Measurements from ENCODE around the gene ALKBH3. TPM values are rescaled to one million over a fixed set of nuclear protein-coding genes. Genes with fewer than 3 reads are reported as not detected.

ALKBH3 gene
- total and polyA plus RNA-seq, 2 of the 13 experiments (the other 11 are each of a cell fraction or from before 2014, with no cell fraction given), result 17.8 to 36.1 TPM

DNA sequence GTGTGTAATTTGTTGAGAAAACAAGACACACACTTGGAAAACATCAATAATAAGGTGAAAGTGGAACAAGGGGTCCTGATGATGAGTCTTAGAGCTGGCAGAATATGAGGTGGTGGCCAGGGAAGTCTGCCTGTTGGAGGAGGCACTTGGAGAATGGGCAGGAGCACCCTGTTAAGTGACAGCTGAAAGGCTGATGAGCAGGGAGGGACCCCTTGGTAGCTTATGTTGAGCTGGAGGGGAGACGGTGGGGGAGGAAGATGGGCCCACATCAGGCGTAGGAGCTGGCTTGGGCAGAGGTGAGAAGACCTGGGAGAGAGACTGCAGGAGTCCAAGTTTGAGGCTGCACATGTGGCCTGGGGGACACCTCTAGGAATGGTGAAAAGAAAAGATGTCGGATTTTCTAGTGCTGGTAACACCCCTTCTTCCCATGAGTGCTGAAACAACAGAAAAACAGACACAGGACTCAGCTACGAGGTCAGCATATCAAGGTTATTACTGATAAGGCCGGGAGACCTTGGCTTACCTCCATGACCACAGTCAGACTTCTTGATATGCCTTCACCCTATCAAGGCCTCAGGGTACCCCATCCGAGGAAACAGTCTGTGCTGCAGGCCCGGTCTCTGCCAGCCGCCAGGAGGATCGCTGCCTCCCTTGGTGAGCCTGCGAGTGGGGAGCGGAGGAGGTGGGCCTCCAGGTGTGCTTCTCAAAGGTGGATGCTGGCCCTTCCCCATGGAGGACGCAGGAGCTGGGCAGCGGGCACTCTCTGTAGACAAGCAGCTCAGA lies 47.5 kb downstream of the ALKBH3 start (continued):
- no peak for TF ChIP-seq ELF1 (CRISPR knock-in tag; IDR thresholded peaks at IDR 0.05)
- TF ChIP-seq, protein P1, sequence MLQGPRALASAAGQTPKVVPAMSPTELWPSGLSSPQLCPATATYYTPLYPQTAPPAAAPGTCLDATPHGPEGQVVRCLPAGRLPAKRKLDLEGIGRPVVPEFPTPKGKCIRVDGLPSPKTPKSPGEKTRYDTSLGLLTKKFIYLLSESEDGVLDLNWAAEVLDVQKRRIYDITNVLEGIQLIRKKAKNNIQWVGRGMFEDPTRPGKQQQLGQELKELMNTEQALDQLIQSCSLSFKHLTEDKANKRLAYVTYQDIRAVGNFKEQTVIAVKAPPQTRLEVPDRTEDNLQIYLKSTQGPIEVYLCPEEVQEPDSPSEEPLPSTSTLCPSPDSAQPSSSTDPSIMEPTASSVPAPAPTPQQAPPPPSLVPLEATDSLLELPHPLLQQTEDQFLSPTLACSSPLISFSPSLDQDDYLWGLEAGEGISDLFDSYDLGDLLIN (CRISPR knock-in tag; IDR thresholded peaks at IDR 0.05; ENCODE audit: borderline replicate concordance), result no peak
- TF ChIP-seq REL (CRISPR knock-in tag; conservative IDR thresholded peaks at IDR 0.05), result no peak
- no peak for TF ChIP-seq ZNF780A (CRISPR knock-in tag; IDR thresholded peaks at IDR 0.05)
- TF ChIP-seq SAFB2 (CRISPR knock-in tag; IDR thresholded peaks at IDR 0.05; ENCODE audit: borderline replicate concordance, low read depth), result no peak
- TF ChIP-seq ZBTB1 (CRISPR knock-in tag; IDR thresholded peaks at IDR 0.05; ENCODE audit: borderline replicate concordance), result no peak

DNA sequence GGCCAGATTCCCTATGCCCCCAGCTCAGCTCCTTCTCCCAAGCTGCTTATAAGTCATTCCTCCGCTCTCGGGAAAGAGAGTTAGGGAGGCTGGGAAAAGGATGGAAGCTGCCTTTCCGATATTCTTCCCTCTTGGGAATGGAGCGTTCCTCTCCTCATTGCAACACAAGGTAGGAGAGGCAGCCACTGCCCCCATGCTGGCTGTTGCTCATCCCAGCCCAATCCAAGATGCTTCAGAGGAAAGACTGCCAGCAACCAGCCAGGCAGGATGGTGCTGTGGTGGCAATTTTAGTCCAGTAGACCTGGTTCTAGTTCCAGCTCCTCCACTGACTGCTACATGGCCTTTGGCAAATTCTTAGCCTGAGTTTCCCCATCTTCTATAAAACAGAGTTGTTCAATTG lies 48.1 kb downstream of the ALKBH3 start:
- 60% methylated on average over 4 of the region's 4 CpGs for WGBS (ENCODE audit: low lambda C conversion rate)
- Histone ChIP-seq H3K4me3 (replicated peaks in 1 of 3; ENCODE audit: insufficient read depth in 1 of 3, low read depth in 2 of 3, low read length in 3 of 3) (no peak overlapping the region), H3K9ac (ENCODE audit: insufficient read depth, low read depth, low read length) (no peak overlapping the region), H3K27me3 (ENCODE audit: control insufficient read depth in 1 of 2, insufficient read depth in 2 of 2, low read length in 2 of 2) (peaks cover 0 to 1% of the 10 kb centered on the region in 2 experiments; a peak in 1 of 5 replicates), H3K4me2 (ENCODE audit: low read depth, low read length) (no peak overlapping the region), H4K20me1 (ENCODE audit: insufficient read depth, low read length) (no peaks in the 10 kb centered on the region), H2AFZ (ENCODE audit: low read length) (no peak overlapping the region), H3K9me3 (ENCODE audit: low read length) (no peaks in the 10 kb centered on the region), H3K79me2 (ENCODE audit: insufficient read depth, low read length) (no peaks in the 10 kb centered on the region), H3K36me3 (replicated peaks in 1 of 2; ENCODE audit: control insufficient read depth in 1 of 2, insufficient read depth in 2 of 2, low read length in 2 of 2) (no peaks in the 10 kb centered on the region), H3K4me1 (ENCODE audit: insufficient read depth, low read length) (no peaks in the 10 kb centered on the region), H3K27ac (ENCODE audit: extremely low read length, insufficient read depth, low read length) (no peak overlapping the region)
- ChIA-PET POLR2A (no interaction called here), CTCF (ENCODE audit: low intra/inter-chr PET ratio, low total read pairs) (no interaction called here)
- in situ Hi-C loops (cut with HindIII; ENCODE audit: extremely low pct_ligation_motif_present, low pct_unique_long_range_greater_than_20kb), result no loop called here
- ATAC-seq (no peak), FAIRE-seq (no peak), DNase-seq (ENCODE audit: low spot score) (no peak)
- TF ChIP-seq FOXP1 (IDR thresholded peaks at IDR 0.05) (no peak), FOXP1 (CRISPR knock-in tag; IDR thresholded peaks at IDR 0.05) (no peak), ZNF460 (CRISPR knock-in tag; IDR thresholded peaks at IDR 0.05; ENCODE audit: borderline replicate concordance) (no peak), EP300 (IDR thresholded peaks at IDR 0.05; ENCODE audit: low read depth in 2 of 2, low read length in 2 of 2) (no peak), EP300 (CRISPR knock-in tag; IDR thresholded peaks at IDR 0.05; ENCODE audit: borderline replicate concordance) (no peak), ARNTL (CRISPR knock-in tag; IDR thresholded peaks at IDR 0.05) (no peak)
- intact Hi-C loops (cut with micrococcal nuclease; ENCODE audit: unreplicated experiment), result no loop called here
- no TSS peak for BruUV-seq (replicated peaks)
